OCI-M2 (cell line): ENCODE results near the gene KRT33A.
"Not testable (repeated sequence)": the region's sequence is repeated elsewhere in the genome, so short reads cannot be mapped to it uniquely, and the experiment has no call there.

ENCODE experiments used
- DNase-seq: peaks from one replicate; lab custom pipeline; 2025; ENCODE audit not compliant: unreplicated experiment; lab: John Stamatoyannopoulos, UW

The KRT33A gene

GRCh38 chr17:41350381-41350878, at the start of gene KRT33A:
TSS of gene KRT33A (minus strand) at chr17:41350828. CDS start at chr17:41350767, 61 bp downstream.
- not testable (repeated sequence) for DNase-seq

GRCh38 chr17:41396996-41397660, 46.5 kb upstream of the KRT33A start, which contains the start of gene KRT31:
TSS of gene KRT31 (minus strand) at chr17:41397608. CDS start at chr17:41397539, 69 bp downstream.
- DNase-seq, result no peak

GRCh38 chr17:41396340-41396739, 45.7 kb upstream of the KRT33A start:
- DNase-seq, result no peak

DNA sequence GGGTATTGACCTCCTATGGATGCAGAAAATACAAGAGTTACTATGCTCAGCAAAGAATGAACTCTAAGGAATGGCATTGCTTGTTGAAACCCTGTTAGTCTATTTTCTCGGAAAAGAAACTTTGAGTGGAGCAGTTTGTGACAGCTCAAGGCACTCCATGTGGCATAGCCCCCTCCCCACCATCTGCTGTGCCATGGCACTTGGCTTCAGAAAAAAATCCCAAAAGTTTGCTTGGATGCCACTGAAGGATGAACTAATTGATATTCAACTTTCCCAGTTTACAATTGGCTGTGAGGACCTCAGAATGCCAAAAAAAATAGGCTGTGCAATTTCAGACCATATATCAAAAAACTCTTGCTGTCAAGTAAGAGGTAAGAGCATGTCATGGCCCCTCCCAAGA, 45.0 kb upstream of the KRT33A start:
- DNase-seq, result no peak

GRCh38 chr17:41395044-41395443, 44.4 kb upstream of the KRT33A start:
- not testable (repeated sequence) for DNase-seq

GRCh38 chr17:41394254-41394996, 43.8 kb upstream of the KRT33A start:
- no peak for DNase-seq

- no peak for DNase-seq
These were observed 43.2 kb upstream of the KRT33A start for GRCh38 chr17:41393826-41394225.

- no peak for DNase-seq
These were observed 42.7 kb upstream of the KRT33A start for GRCh38 chr17:41393294-41393693.

- DNase-seq, result no peak
These were observed 41.6 kb upstream of the KRT33A start for GRCh38 chr17:41392278-41392677.

- DNase-seq, result no peak
These were observed 40.9 kb upstream of the KRT33A start for GRCh38 chr17:41391535-41391934.

GRCh38 chr17:41390411-41390938, 39.8 kb upstream of the KRT33A start:
- no peak for DNase-seq

DNA sequence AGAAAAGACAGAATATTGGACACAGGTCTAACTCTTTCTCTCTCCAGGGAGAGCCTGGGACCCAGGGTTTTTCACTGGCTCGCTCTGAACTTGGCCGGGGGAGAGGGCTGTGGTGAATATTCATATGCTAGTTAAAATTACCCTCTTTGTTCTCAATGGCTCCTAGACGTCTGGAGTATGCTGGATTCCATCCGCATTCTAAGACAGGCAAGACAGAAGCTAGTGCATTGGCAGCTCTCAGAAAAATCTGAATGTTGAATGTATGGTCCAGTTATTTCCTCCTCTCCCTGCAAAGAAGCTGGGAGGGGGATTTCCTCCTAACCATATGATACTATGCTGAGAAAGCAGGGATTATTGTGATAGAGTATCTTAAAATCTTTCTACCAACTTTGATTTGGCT, 37.0 kb upstream of the KRT33A start:
- DNase-seq, result no peak

DNA sequence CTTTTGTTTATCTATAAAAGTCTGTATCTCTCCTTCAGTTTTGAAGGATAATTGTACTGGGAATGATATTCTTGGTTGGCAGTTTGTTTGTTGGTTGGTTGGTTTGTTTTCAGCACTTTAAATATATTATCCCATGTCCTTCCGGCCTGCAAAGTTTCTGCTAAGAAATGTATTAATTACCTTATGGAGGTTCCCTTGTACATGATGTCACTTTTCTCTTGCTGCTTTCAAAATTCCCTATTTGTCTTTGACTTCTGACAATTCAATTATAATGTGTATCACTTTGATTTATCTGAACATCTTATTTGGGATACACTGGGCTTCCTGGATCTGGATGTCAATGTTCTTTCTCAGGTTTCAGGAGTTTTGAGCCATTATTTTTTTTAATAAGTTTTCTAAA, 35.6 kb upstream of the KRT33A start:
- no peak for DNase-seq

GRCh38 chr17:41383690-41384089, 33.1 kb upstream of the KRT33A start:
- no peak for DNase-seq

DNA sequence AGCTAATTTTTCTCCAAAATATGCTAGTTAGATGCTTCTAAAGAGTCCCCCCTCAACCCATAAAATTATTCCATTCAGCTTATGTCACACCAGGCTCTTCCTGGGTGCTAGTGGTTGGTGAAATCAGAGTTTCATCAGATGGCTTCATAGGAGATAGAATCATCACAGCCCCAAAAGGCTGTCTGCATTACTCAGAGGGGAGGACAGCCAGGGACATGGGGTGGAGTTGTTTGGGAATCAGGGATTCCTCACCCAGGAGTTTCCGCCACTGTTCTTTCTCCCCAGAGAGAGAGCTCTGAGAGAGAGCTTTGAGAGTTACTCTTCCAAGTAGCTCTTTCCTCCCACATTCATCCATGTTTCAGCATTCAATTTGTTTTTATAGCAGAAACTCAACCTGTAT, 31.8 kb upstream of the KRT33A start:
- no peak for DNase-seq

DNA sequence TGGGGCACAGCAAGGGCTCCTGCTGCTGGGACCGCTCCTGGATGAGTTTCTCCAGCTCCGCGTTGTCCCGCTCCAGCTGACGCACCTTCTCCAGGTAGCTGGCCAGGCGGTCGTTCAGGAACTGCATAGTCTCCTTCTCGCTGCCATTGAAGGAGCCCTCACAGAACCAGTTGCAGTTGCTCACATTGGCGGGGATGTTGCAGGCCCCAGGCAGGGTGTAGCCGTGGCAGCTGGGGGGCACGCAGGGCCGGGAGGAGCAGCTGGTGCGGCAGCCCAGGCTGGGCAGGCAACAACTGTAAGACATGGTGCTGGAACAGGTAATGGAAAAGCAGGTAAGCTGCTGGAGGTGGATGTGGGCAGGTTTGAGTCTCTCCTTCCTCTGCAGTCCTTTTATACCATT, 31.3 kb upstream of the KRT33A start, which contains the start of gene KRT34:
TSS of gene KRT34 (minus strand) at position 364 of the 400 bp plus-strand sequence. CDS start at position 304, 60 bp downstream.
- DNase-seq, result not testable (repeated sequence)

DNA sequence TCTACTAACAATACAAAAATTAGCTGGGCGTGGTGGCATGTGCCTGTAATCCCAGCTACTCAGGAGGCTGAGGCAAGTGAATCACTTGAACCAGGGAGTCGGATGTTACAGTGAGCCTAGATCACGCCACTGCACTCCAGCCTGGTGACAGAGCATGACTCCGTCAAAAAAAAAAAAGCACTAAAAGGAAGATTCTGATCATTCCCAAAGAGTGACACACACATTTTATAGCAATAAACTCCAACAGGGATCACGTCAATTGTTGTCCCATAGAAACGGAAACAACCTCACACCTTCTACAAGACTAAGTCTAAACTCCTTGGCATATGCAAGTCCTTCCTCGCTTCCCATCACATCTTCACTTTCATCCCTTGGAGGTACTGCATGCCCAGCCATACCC, 29.5 kb upstream of the KRT33A start:
- DNase-seq, result not testable (repeated sequence)

- DNase-seq, result no peak
These were observed 26.9 kb upstream of the KRT33A start for GRCh38 chr17:41377546-41377945.

DNA sequence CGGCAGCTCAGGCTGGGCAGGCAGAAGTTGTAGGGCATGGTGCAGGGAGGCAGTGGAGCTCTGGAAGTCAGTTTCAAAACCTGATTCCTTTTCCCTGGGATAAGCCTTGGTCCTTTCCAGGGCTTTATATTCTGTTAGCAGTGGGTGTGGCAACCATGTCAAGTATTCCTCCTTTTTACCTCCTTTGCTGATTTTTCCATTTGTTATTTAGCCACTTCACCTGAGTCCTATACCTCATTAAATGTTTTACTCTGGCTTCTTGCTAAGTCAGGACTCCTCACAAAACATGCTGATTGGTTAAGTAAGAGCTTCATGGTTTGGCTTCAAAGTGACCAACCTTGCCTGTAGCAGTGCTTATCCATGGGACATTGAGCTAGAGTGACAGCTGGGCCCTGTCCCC, 19.1 kb upstream of the KRT33A start, which contains the start of gene KRT33B:
TSS of gene KRT33B (minus strand) at position 101 of the 400 bp plus-strand sequence. CDS start at position 38, 63 bp downstream.
- no peak for DNase-seq

GRCh38 chr17:41369023-41369422, 18.4 kb upstream of the KRT33A start:
- no peak for DNase-seq

- no peak for DNase-seq
These were observed 16.9 kb upstream of the KRT33A start for GRCh38 chr17:41367426-41368075.
